Ishikawa (cell line): ENCODE data around the gene TIMMDC1.

ENCODE experiments used
- CEBPB ChIP-seq: IDR thresholded peaks from 2 replicates; pipeline ENCODE4 v1.6.1; 2012
- EP300 ChIP-seq: IDR thresholded peaks from 2 replicates; pipeline ENCODE4 v1.6.1; 2012; ENCODE audit warnings: borderline replicate concordance
- TCF12 ChIP-seq: IDR thresholded peaks from 2 replicates; pipeline ENCODE4 v1.6.1; 2012; ENCODE audit warnings: low read depth
- TEAD4 ChIP-seq: IDR thresholded peaks from 2 replicates; pipeline ENCODE4 v1.6.1; 2012
- YY1 ChIP-seq: IDR thresholded peaks from 2 replicates; pipeline ENCODE4 v1.6.1; 2012; ENCODE audit warnings: low read depth
- TF ChIP-seq, protein P1 (sequence below): IDR thresholded peaks from 2 replicates; pipeline ENCODE4 v1.6.1; 2012; ENCODE audit warnings: low read depth, mild to moderate bottlenecking
- TF ChIP-seq, protein P2 (sequence below): IDR thresholded peaks from 2 replicates; pipeline ENCODE4 v1.6.1; 2012

DNA sequence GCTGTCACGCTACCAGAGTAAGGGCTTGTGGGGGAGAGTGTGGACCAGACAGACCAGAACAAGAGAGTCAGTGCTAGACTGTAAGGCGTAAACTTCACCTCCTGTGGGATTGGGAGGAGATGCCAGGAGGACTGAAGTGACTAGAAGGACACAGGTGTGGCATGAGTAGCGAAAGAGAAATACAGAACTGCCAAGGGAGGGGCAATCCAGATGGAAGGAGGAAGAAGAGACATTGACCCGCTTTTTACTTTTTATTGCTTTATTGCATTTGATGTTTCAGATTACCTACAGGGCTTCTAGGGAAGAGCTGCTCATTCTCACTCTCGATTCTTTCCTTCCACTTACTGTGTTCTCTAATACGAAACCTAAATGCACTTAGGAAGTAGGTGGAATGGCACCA, 27.5 kb upstream of the TIMMDC1 start:
- TF ChIP-seq, protein P1, sequence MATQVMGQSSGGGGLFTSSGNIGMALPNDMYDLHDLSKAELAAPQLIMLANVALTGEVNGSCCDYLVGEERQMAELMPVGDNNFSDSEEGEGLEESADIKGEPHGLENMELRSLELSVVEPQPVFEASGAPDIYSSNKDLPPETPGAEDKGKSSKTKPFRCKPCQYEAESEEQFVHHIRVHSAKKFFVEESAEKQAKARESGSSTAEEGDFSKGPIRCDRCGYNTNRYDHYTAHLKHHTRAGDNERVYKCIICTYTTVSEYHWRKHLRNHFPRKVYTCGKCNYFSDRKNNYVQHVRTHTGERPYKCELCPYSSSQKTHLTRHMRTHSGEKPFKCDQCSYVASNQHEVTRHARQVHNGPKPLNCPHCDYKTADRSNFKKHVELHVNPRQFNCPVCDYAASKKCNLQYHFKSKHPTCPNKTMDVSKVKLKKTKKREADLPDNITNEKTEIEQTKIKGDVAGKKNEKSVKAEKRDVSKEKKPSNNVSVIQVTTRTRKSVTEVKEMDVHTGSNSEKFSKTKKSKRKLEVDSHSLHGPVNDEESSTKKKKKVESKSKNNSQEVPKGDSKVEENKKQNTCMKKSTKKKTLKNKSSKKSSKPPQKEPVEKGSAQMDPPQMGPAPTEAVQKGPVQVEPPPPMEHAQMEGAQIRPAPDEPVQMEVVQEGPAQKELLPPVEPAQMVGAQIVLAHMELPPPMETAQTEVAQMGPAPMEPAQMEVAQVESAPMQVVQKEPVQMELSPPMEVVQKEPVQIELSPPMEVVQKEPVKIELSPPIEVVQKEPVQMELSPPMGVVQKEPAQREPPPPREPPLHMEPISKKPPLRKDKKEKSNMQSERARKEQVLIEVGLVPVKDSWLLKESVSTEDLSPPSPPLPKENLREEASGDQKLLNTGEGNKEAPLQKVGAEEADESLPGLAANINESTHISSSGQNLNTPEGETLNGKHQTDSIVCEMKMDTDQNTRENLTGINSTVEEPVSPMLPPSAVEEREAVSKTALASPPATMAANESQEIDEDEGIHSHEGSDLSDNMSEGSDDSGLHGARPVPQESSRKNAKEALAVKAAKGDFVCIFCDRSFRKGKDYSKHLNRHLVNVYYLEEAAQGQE = no peak
- TF ChIP-seq EP300 = no peak
- no peak for TF ChIP-seq CEBPB
- TF ChIP-seq YY1 = no peak
- TF ChIP-seq, protein P2, sequence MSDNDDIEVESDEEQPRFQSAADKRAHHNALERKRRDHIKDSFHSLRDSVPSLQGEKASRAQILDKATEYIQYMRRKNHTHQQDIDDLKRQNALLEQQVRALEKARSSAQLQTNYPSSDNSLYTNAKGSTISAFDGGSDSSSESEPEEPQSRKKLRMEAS = no peak
- TF ChIP-seq TCF12 = no peak
- TF ChIP-seq TEAD4 = no peak
